ENCODE measurements around the gene GREB1L. TPM values are rescaled to one million over a fixed set of nuclear protein-coding genes. Genes with fewer than 3 reads are reported as not detected.
A peak's percentile ranks its signal among the peaks of the same experiment; 100 is the strongest.
"Not testable (repeated sequence)": the region's sequence is repeated elsewhere in the genome, so short reads cannot be mapped to it uniquely, and the experiment has no call there.

Gene GREB1L
- total RNA-seq, 1 experiment from 2014 or later: 2.0 TPM

- DNase-seq (ENCODE audit: low read depth): no peak
- in situ Hi-C loops (cut with HindIII; ENCODE audit: low pct_unique_long_range_greater_than_20kb, low sequenced_read_pairs): no loop called here
Observed at GRCh38 chr18:21296045-21296444, 54.0 kb downstream of the GREB1L start.

GRCh38 chr18:21298351-21298750 lies 56.3 kb downstream of the GREB1L start:
- no peak for DNase-seq (ENCODE audit: low read depth)
- in situ Hi-C loops (cut with HindIII; ENCODE audit: low pct_unique_long_range_greater_than_20kb, low sequenced_read_pairs): no loop called here

- in situ Hi-C loops (cut with HindIII; ENCODE audit: low pct_unique_long_range_greater_than_20kb, low sequenced_read_pairs): no loop called here
Observed at GRCh38 chr18:21300035-21300907, 58.2 kb downstream of the GREB1L start.

GRCh38 chr18:21300908-21301200 lies 58.8 kb downstream of the GREB1L start:
- in situ Hi-C loops (cut with HindIII; ENCODE audit: low pct_unique_long_range_greater_than_20kb, low sequenced_read_pairs): no loop called here
- DNase-seq (ENCODE audit: low read depth): no peak

More at GRCh38 chr18:21300035-21300907, 58.2 kb downstream of the GREB1L start:
- DNase-seq (ENCODE audit: low read depth): no peak

GRCh38 chr18:21303445-21303844 lies 61.4 kb downstream of the GREB1L start:
- in situ Hi-C loops (cut with HindIII; ENCODE audit: low pct_unique_long_range_greater_than_20kb, low sequenced_read_pairs): no loop called here
- DNase-seq (ENCODE audit: low read depth): no peak

GRCh38 chr18:21303895-21304294 lies 61.9 kb downstream of the GREB1L start:
- no peak for DNase-seq (ENCODE audit: low read depth)
- in situ Hi-C loops (cut with HindIII; ENCODE audit: low pct_unique_long_range_greater_than_20kb, low sequenced_read_pairs): no loop called here

- no peak for DNase-seq (ENCODE audit: low read depth)
- in situ Hi-C loops (cut with HindIII; ENCODE audit: low pct_unique_long_range_greater_than_20kb, low sequenced_read_pairs): no loop called here
Observed at GRCh38 chr18:21305621-21306020, 63.6 kb downstream of the GREB1L start.

- no peak for DNase-seq (ENCODE audit: low read depth)
- in situ Hi-C loops (cut with HindIII; ENCODE audit: low pct_unique_long_range_greater_than_20kb, low sequenced_read_pairs): no loop called here
Observed at GRCh38 chr18:21306368-21306767, 64.3 kb downstream of the GREB1L start.

GRCh38 chr18:21307578-21307977 lies 65.5 kb downstream of the GREB1L start:
- no peak for DNase-seq (ENCODE audit: low read depth)
- in situ Hi-C loops (cut with HindIII; ENCODE audit: low pct_unique_long_range_greater_than_20kb, low sequenced_read_pairs): no loop called here

- in situ Hi-C loops (cut with HindIII; ENCODE audit: low pct_unique_long_range_greater_than_20kb, low sequenced_read_pairs): no loop called here
- no peak for DNase-seq (ENCODE audit: low read depth)
Observed at GRCh38 chr18:21309248-21309647, 67.2 kb downstream of the GREB1L start.

GRCh38 chr18:21311980-21312379 lies 69.9 kb downstream of the GREB1L start:
- in situ Hi-C loops (cut with HindIII; ENCODE audit: low pct_unique_long_range_greater_than_20kb, low sequenced_read_pairs); DNase-seq (ENCODE audit: low read depth): not testable (repeated sequence)

- no peak for DNase-seq (ENCODE audit: low read depth)
Observed at GRCh38 chr18:21313576-21313975, 71.5 kb downstream of the GREB1L start.

GRCh38 chr18:21314724-21315123 lies 72.7 kb downstream of the GREB1L start:
- in situ Hi-C loops (cut with HindIII; ENCODE audit: low pct_unique_long_range_greater_than_20kb, low sequenced_read_pairs): no loop called here
- DNase-seq (ENCODE audit: low read depth): no peak

More at GRCh38 chr18:21313576-21313975, 71.5 kb downstream of the GREB1L start:
- in situ Hi-C loops (cut with HindIII; ENCODE audit: low pct_unique_long_range_greater_than_20kb, low sequenced_read_pairs): no loop called here

GRCh38 chr18:21315126-21315525 lies 73.1 kb downstream of the GREB1L start:
- DNase-seq (ENCODE audit: low read depth); in situ Hi-C loops (cut with HindIII; ENCODE audit: low pct_unique_long_range_greater_than_20kb, low sequenced_read_pairs): not testable (repeated sequence)

GRCh38 chr18:21315741-21316197 lies 73.7 kb downstream of the GREB1L start:
- in situ Hi-C loops (cut with HindIII; ENCODE audit: low pct_unique_long_range_greater_than_20kb, low sequenced_read_pairs): no loop called here

GRCh38 chr18:21316296-21316695 lies 74.3 kb downstream of the GREB1L start:
- in situ Hi-C loops (cut with HindIII; ENCODE audit: low pct_unique_long_range_greater_than_20kb, low sequenced_read_pairs): no loop called here
- DNase-seq (ENCODE audit: low read depth): no peak

More at GRCh38 chr18:21315741-21316197, 73.7 kb downstream of the GREB1L start:
- peak; percentile 30 for DNase-seq (ENCODE audit: low read depth)

GRCh38 chr18:21321711-21322110 lies 79.7 kb downstream of the GREB1L start:
- in situ Hi-C loops (cut with HindIII; ENCODE audit: low pct_unique_long_range_greater_than_20kb, low sequenced_read_pairs): no loop called here

GRCh38 chr18:21327101-21327500 lies 85.1 kb downstream of the GREB1L start:
- DNase-seq (ENCODE audit: low read depth): no peak
- in situ Hi-C loops (cut with HindIII; ENCODE audit: low pct_unique_long_range_greater_than_20kb, low sequenced_read_pairs): no loop called here

More at GRCh38 chr18:21321711-21322110, 79.7 kb downstream of the GREB1L start:
- DNase-seq (ENCODE audit: low read depth): no peak

GRCh38 chr18:21330122-21330701 lies 88.2 kb downstream of the GREB1L start:
- in situ Hi-C loops (cut with HindIII; ENCODE audit: low pct_unique_long_range_greater_than_20kb, low sequenced_read_pairs): no loop called here
- DNase-seq (ENCODE audit: low read depth): peak; percentile 53
